IMR-90 (cell line): ENCODE measurements around the gene RPS6KA3. TPM values are rescaled to one million over a fixed set of nuclear protein-coding genes. Genes with fewer than 3 reads are reported as not detected.

Experiments
- ATAC-seq: fragments of 200-7000 bp; cut with Tn5 transposase; 2 replicates; pipeline ENCODE4 v1.9.1; 2020; ENCODE audit warnings: low read depth, mild to moderate bottlenecking, moderate library complexity
- BruUV-seq: library from RNA; stranded (reverse); fragments of 400-500 nt; replicated peaks from 2 replicates; lab custom pipeline; 2021; lab: Mats Ljungman, UMichigan
- CTCF ChIA-PET: fragments of 300-600 bp; formaldehyde crosslinking; extraction: SDS; loops from one replicate; lab custom pipeline; 2021; ENCODE audit warnings: antibody characterized with exemption; lab: Yijun Ruan, JAX
- POLR2A ChIA-PET: fragments of 300-600 bp; sonication (Branson Sonifier 250); formaldehyde crosslinking; loops from one replicate; lab custom pipeline; 2022; ENCODE audit warnings: antibody characterized with exemption; ENCODE audit not compliant: unreplicated experiment; lab: Charles Lee
- DNase-seq: peaks from one replicate; pipeline ENCODE4 v3.0.0; 2013
- H2AFZ ChIP-seq: replicated peaks from 2 replicates; pipeline ENCODE3; 2013; ENCODE audit warnings: low read length, mild to moderate bottlenecking; ENCODE audit not compliant: poor library complexity
- H2AK5ac ChIP-seq: 2 replicates; pipeline ENCODE4 v1.6.1; 2013; ENCODE audit warnings: low read depth, low read length, inconsistent platforms
- H2AK9ac ChIP-seq: replicated peaks from 2 replicates; pipeline ENCODE3; 2013; ENCODE audit warnings: mild to moderate bottlenecking, low read depth, low read length, moderate library complexity; ENCODE audit not compliant: poor library complexity
- H2BK120ac ChIP-seq: 2 replicates; pipeline ENCODE4 v1.6.1; 2013; ENCODE audit warnings: low read depth, low read length, inconsistent platforms
- H2BK15ac ChIP-seq: 3 replicates; pipeline ENCODE4 v1.6.1; 2013; ENCODE audit warnings: low read depth, low read length, inconsistent platforms
- H2BK20ac ChIP-seq: 2 replicates; pipeline ENCODE4 v1.6.1; 2013; ENCODE audit warnings: low read depth, mild to moderate bottlenecking, inconsistent platforms, low read length, moderate library complexity
- H2BK5ac ChIP-seq: 2 replicates; pipeline ENCODE4 v1.6.1; 2013; ENCODE audit warnings: mild to moderate bottlenecking, low read depth, low read length, inconsistent platforms; ENCODE audit not compliant: poor library complexity, severe bottlenecking
- H3K14ac ChIP-seq: replicated peaks from 2 replicates; pipeline ENCODE4 v1.6.1; 2013; ENCODE audit warnings: low read depth, low read length, inconsistent platforms
- H3K18ac ChIP-seq: 2 replicates; pipeline ENCODE4 v1.6.1; 2013; ENCODE audit warnings: low read depth, low read length, control low read depth
- H3K23ac ChIP-seq: 2 replicates; pipeline ENCODE4 v1.6.1; 2013; ENCODE audit warnings: low read depth, low read length, inconsistent platforms
- H3K27ac ChIP-seq: 2 replicates; pipeline ENCODE4 v1.5.1; 2013; ENCODE audit warnings: mild to moderate bottlenecking, control low read depth, low read length; ENCODE audit not compliant: insufficient read depth
- H3K27me3 ChIP-seq: 2 replicates; pipeline ENCODE4 v1.6.1; 2013; ENCODE audit warnings: low read length; ENCODE audit not compliant: control insufficient read depth, insufficient read depth
- H3K36me3 ChIP-seq: 2 replicates; pipeline ENCODE4 v1.6.1; 2013; ENCODE audit warnings: low read length, mixed read lengths; ENCODE audit not compliant: control insufficient read depth, insufficient read depth
- H3K4ac ChIP-seq: 2 replicates; pipeline ENCODE4 v1.6.1; 2013; ENCODE audit warnings: low read depth, low read length, inconsistent platforms
- H3K4me1 ChIP-seq: 2 replicates; pipeline ENCODE4 v1.6.1; 2013; ENCODE audit warnings: low read length, mixed read lengths; ENCODE audit not compliant: control insufficient read depth, insufficient read depth
- H3K4me2 ChIP-seq: 2 replicates; pipeline ENCODE4 v1.6.1; 2013; ENCODE audit warnings: low read depth, mild to moderate bottlenecking, control low read depth, low read length, moderate library complexity
- H3K4me3 ChIP-seq: 2 replicates; pipeline ENCODE4 v1.5.1; 2013; ENCODE audit warnings: low read depth, mild to moderate bottlenecking, control low read depth, low read length, moderate library complexity; ENCODE audit not compliant: insufficient read depth
- H3K56ac ChIP-seq: 2 replicates; pipeline ENCODE4 v1.6.1; 2013; ENCODE audit warnings: low read length, inconsistent platforms; ENCODE audit not compliant: insufficient read depth; ENCODE audit errors: extremely low read depth
- H3K79me1 ChIP-seq, 2 experiments: 2 replicates each; pipeline ENCODE4 v1.6.1; 2013; ENCODE audit warnings: low read length in 2 of 2, inconsistent platforms in 1 of 2, low read depth in 1 of 2
- H3K9ac ChIP-seq: 2 replicates; pipeline ENCODE4 v1.6.1; 2013; ENCODE audit warnings: low read depth, low read length, control low read depth
- H3K9me1 ChIP-seq: 2 replicates; pipeline ENCODE4 v1.6.1; 2013; ENCODE audit warnings: low read length, inconsistent platforms; ENCODE audit not compliant: insufficient read depth
- H3K9me3 ChIP-seq: 2 replicates; pipeline ENCODE4 v1.6.1; 2013; ENCODE audit warnings: low read length; ENCODE audit not compliant: control insufficient read depth, insufficient read depth
- H4K20me1 ChIP-seq: 2 replicates; pipeline ENCODE4 v1.6.1; 2013; ENCODE audit warnings: low read length, inconsistent platforms; ENCODE audit not compliant: insufficient read depth
- H4K5ac ChIP-seq: 2 replicates; pipeline ENCODE4 v1.6.1; 2013; ENCODE audit warnings: mild to moderate bottlenecking, low read depth, low read length, control low read depth
- H4K8ac ChIP-seq, 2 experiments: 2 replicates each; pipeline ENCODE4 v1.6.1; 2013; ENCODE audit warnings: low read depth in 2 of 2, low read length in 2 of 2, control low read depth in 1 of 2, inconsistent platforms in 1 of 2
- H4K91ac ChIP-seq: 2 replicates; pipeline ENCODE4 v1.6.1; 2013; ENCODE audit warnings: low read depth, low read length, inconsistent platforms; ENCODE audit not compliant: insufficient read depth
- CHD1 ChIP-seq: IDR thresholded peaks from 2 replicates; pipeline ENCODE4 v1.6.1; 2012; ENCODE audit warnings: low read depth, low read length, improper control_type of control experiment
- FOS ChIP-seq: fragments of 150-350 bp; IDR thresholded peaks from 2 replicates; pipeline ENCODE4 v1.6.1; 2016; ENCODE audit warnings: low read depth, low read length
- MAFK ChIP-seq: IDR thresholded peaks from 2 replicates; pipeline ENCODE4 v1.6.1; 2012; ENCODE audit warnings: low read depth, low read length, improper control_type of control experiment
- MAZ ChIP-seq: IDR thresholded peaks from 2 replicates; pipeline ENCODE4 v1.6.1; 2012; ENCODE audit warnings: low read depth, mild to moderate bottlenecking, low read length, improper control_type of control experiment, moderate library complexity, borderline replicate concordance
- MXI1 ChIP-seq: IDR thresholded peaks from 2 replicates; pipeline ENCODE4 v1.6.1; 2012; ENCODE audit warnings: low read depth, mild to moderate bottlenecking, low read length, moderate library complexity, borderline replicate concordance
- NFE2L2 ChIP-seq: fragments of 150-350 bp; IDR thresholded peaks from 2 replicates; pipeline ENCODE4 v1.6.1; 2016; ENCODE audit warnings: low read depth, mild to moderate bottlenecking, low read length
- RAD21 ChIP-seq: IDR thresholded peaks from 2 replicates; pipeline ENCODE4 v1.6.1; 2012; ENCODE audit warnings: low read length, improper control_type of control experiment
- RFX5 ChIP-seq: IDR thresholded peaks from 2 replicates; pipeline ENCODE4 v1.8.0; 2012; ENCODE audit warnings: low read depth, mild to moderate bottlenecking, low read length, moderate library complexity
- SMC3 ChIP-seq: fragments of 150-350 bp; IDR thresholded peaks from 2 replicates; pipeline ENCODE4 v1.6.1; 2016; ENCODE audit warnings: low read depth, mild to moderate bottlenecking, antibody characterized with exemption, low read length, moderate library complexity
- WGBS, 2 experiments: methylation state at CpG; one replicate each; pipeline versions ENCODE4 v1.1.5 to v1.1.7; 2013; ENCODE audit warnings: missing lambda C conversion rate in 2 of 2; ENCODE audit not compliant: insufficient read length in 1 of 2; ENCODE audit errors: extremely low coverage in 2 of 2; 5-methylcytosine and 5-hydroxymethylcytosine counted together
- dilution Hi-C: fragments of 300-500 bp; cut with HindIII; formaldehyde crosslinking; loops from one replicate; pipeline ENCODE4 v1.14.3; 2018; ENCODE audit warnings: low sequenced_read_pairs; ENCODE audit not compliant: unreplicated experiment
- in situ Hi-C: fragments of 300-500 bp; cut with MboI; formaldehyde crosslinking; loops from 3 replicates; pipeline ENCODE4 v1.14.3; 2019; ENCODE audit warnings: low sequenced_read_pairs, inconsistent platforms, mixed read lengths
- intact Hi-C: fragments of 100-400 bp; cut with micrococcal nuclease; formaldehyde crosslinking; loops from 2 replicates; pipeline ENCODE4 v1.10.0; 2022
- polyA plus RNA-seq, 3 experiments: library from polyadenylated mRNA; depleted of rRNA; stranded (reverse); fragments of >200 nt; gene quantifications; 2 replicates each; pipeline ENCODE4 v1.2.3, GENCODE V29; 2012; ENCODE audit warnings: low replicate concordance in 1 of 3
- total RNA-seq: library from RNA; depleted of rRNA; stranded (reverse); fragments of >200 nt; gene quantifications from 2 replicates; pipeline ENCODE4 v1.2.3, GENCODE V29; 2012
- TF ChIP-seq, protein P1 (sequence below): fragments of 150-350 bp; IDR thresholded peaks from 2 replicates; pipeline ENCODE4 v1.6.1; 2016; ENCODE audit warnings: low read depth, mild to moderate bottlenecking, low read length, moderate library complexity, borderline replicate concordance

Gene RPS6KA3
- total and polyA plus RNA-seq, 2 of the 4 experiments (the other 2 are of a cell fraction) = 20.8 to 43.9 TPM

DNA sequence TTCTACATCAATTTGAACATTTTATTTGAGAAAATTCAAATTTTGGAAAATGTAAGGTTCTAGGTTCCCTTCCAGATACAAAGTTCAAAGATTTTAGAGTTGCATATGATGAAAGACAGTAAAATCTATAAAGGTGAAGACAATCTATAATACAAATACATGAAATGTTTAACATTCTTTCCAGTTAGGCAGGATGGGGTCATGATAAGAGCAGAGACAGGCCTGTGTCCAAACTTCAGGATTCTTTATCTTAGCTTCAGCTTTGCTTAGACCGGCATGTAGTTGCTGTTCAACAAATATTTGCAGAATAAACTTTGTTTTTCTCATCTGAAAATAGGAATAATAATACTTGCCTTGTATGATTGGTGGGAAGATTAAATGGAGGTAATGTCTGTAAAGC lies 4.5 kb upstream of the RPS6KA3 start:
- Histone ChIP-seq H3K36me3 (no peaks in the 10 kb centered on the region), H3K18ac (no peak overlapping the region), H3K79me1 (no peaks in the 10 kb centered on the region; a peak in 1 of 4 replicates), H3K4me1 (no peaks in the 10 kb centered on the region), H3K14ac (no peak overlapping the region), H3K4ac (no peak overlapping the region), H2BK15ac (no peak overlapping the region), H3K23ac (no peak overlapping the region), H4K8ac (no peak overlapping the region), H3K4me2 (no peak overlapping the region), H2BK5ac (no peak overlapping the region), H3K56ac (no peak overlapping the region), H2BK20ac (no peak overlapping the region), H4K5ac (no peak overlapping the region), H3K9me1 (no peaks in the 10 kb centered on the region), H4K91ac (no peak overlapping the region), H3K27me3 (no peaks in the 10 kb centered on the region), H2AK9ac (no peak overlapping the region), H2AK5ac (no peak overlapping the region), H2BK120ac (no peak overlapping the region), H3K27ac (no peak overlapping the region), H4K20me1 (no peaks in the 10 kb centered on the region), H3K9me3 (no peaks in the 10 kb centered on the region), H3K4me3 (no peak overlapping the region), H2AFZ (no peak overlapping the region), H3K9ac (no peak overlapping the region)
- ATAC-seq (no peak), DNase-seq (no peak)
- BruUV-seq = no TSS peak
- intact Hi-C loops = no loop called here
- ChIA-PET POLR2A (no interaction called here), CTCF (no interaction called here)
- dilution Hi-C loops = no loop called here
- no peak for TF ChIP-seq MAFK
- no peak for TF ChIP-seq NFE2L2
- TF ChIP-seq FOS = no peak
- TF ChIP-seq, protein P1, sequence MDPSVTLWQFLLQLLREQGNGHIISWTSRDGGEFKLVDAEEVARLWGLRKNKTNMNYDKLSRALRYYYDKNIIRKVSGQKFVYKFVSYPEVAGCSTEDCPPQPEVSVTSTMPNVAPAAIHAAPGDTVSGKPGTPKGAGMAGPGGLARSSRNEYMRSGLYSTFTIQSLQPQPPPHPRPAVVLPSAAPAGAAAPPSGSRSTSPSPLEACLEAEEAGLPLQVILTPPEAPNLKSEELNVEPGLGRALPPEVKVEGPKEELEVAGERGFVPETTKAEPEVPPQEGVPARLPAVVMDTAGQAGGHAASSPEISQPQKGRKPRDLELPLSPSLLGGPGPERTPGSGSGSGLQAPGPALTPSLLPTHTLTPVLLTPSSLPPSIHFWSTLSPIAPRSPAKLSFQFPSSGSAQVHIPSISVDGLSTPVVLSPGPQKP = no peak
- no peak for TF ChIP-seq RFX5
- TF ChIP-seq MXI1 = no peak
- TF ChIP-seq RAD21 = no peak
- no peak for TF ChIP-seq SMC3
- no peak for TF ChIP-seq CHD1
- no peak for TF ChIP-seq MAZ
- in situ Hi-C loops = loop anchor here (25.0 kb wide), 1 partner anchor 1466 kb away; no protein-coding TSS in a partner anchor
- WGBS, 2 experiments = no CpG with 5 or more reads among the region's 1 CpG
